Hematopoietic multipotent progenitor cell treated with erythropoietin and hydrocortisone succinate and interleukin-3 and kit ligand, for 17 days (in vitro differentiated cells): ENCODE results near the gene TEK.
"Not testable (repeated sequence)": the region's sequence is repeated elsewhere in the genome, so short reads cannot be mapped to it uniquely, and the experiment has no call there.

Experiments
- DNase-seq: peaks from one replicate; pipeline ENCODE4 v3.0.0-alpha.2; 2015; ENCODE audit warnings: low spot score

TEK gene

DNA sequence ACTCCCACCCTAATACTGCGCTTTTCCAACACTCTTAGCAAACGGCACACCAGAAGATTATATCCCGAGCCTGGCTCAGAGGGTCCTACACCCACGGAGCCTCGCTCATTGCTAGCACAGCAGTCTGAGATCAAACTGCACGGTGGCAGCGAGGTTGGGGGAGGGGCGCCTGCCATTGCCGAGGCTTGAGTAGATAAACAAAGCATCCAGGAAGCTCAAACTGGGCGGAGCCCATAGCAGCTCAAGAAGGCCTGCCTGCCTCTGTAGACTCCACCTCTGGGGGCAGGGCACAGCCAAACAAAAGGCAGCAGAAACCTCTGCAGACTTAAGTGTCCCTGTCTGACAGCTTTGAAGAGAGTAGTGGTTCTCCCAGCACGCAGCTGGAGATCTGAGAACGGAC is 130.6 kb downstream of the TEK start:
- DNase-seq = not testable (repeated sequence)

DNA sequence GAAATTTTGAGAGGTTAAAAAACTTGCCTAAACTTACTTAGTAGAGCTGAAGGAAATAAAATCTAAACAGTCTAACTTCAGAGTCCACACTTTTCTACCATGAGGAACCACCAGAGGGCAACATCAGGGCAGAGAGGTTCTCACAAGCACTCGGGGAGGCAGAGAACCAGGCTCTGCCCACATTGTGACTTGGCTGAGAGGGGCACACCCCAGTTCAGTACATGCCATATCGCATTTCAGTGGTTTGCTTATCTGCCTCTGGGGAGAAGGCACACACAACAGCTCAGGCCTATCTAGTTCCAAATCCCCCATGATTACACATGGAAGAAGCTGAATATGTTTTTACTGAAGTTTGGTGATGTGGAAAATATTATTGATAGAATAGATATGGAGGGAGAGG is 138.7 kb downstream of the TEK start:
- no peak for DNase-seq

DNA sequence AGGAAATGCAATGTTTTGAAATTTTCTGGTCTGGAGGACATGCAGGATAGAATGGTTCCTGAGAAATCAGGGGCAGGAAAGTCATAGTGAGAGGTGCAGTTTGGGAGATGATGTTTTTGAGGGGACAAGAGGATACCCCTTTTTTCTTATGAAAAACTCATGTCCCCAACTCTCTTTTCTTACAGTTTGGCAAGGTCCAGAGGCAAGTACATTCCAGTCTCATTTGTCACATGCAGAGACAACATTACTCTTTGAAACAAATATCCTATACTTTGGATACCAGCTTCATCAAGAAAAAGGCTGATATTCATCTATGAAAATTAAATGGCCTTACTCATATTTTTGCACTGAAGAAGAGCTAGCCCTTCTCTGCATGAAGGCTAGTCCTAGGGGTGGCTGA is 139.7 kb downstream of the TEK start:
- no peak for DNase-seq

DNA sequence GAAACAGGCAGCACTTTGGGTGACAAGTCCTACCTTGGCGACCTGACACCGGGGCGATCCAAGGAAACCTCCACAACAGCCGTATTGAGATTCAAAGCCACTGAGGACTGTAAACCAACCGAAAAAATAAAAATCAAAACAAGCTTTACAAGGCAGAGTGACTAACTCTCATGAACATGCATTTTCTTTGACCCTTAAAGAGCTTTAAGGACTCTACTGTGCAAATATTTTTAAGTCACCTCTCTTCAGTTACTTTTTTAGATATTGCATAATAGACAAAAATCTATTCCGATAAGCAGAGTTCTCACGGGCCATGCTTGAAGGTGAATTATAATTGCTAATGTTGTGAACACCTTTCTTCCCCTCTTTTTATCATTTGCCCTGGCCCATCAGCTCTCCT is 149.6 kb downstream of the TEK start:
- no peak for DNase-seq

DNA sequence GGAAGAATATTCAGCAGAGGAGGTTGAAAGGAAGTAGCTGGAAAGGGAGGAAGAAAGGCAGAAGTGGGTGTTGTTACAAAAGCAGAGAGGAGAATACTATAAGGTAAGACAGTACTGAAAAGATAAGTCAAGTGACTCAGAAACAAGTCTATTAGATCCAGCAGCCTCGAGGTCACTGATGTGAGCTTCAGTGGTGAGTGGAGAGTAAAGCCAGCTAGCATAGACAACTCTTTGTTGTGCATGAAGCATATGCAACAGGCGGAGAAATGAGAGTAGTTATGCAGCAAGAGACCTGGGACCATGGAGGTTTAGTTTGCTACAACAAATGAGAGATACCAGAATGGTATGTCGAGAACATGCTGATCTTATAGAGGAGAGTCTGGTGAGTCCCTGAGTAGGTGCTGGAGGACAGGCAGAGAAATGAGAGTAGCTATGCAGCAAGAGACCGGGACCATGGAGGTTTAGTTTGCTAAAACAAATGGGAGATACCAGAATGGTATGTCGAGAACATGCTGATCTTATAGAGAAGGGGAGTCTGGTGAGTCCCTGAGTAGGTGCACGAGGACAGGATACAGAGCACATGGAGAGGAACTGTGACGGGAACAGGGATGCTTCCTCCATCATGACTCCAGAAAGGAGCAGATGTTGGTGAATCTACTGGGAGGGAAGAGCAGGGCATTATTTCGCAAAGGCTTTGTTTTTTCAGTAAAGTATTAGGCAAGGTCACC is 151.9 kb downstream of the TEK start:
- DNase-seq = no peak

DNA sequence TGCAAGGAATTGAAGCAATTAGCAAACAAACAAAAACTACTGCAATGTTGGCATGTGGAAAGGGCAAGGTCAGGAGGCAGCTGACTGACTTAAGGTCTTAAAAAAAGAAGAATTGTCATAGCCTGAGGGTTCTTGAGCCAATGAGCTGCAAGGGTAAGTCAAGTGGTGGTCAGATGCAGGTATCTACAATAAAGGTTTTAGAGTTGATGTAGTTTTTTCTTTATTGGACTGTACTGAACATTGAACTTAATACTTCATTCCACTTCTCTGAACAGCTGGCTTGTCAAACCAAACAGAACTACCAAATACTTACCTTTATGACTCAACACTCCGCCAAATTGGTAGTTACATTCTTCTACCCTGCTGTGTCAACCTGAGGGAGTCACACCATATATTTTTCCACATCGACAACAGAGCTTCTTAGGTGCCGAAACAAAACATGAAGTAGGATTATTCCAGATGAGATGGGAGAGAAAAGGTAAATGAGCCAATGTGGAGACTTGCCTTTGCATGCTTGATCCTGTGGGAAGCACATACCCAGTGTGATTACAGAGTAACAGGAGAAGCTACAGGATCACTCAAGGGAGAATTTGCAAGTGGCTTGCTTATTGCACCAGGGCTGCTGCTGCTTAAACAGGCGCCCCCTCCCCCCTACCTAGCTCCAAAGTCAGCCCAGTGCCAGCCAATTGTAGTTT is 152.6 kb downstream of the TEK start:
- no peak for DNase-seq

DNA sequence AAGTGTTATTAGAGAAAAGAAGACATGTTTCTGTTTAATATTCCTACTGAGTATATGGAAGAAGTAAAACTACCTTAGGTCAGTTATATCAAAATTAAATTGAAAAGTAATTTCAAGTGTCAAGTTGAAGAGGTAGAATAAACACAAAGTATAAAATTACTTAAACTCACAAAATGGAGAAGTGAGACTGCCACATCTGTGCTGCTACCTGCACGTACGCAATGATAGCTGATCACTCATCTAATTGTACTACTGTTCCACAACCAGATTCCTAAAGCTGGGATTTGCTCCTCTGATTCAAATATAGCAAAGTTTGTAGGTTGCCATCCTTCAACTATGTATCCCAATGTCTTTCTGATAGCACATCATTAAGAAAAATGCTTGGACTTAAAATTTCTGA is 163.1 kb downstream of the TEK start:
- DNase-seq = no peak

DNA sequence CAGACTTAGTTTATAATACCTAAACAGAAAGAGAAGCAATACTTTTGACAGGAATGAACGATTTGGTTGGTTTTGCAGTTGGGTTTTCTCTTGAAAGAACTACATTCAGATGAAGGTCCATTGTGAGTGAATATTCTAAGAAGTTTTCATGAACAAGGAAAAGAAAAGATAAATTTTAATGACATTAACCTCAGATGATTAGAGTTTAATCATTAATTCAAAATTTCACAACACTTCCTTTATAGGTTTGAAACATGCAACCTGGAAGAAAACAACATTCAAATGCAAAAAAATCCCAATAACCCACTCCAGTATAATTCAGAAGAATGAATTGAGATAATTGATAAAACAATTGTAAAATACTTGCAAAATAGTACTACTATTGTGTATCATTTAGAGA is 164.2 kb downstream of the TEK start:
- no peak for DNase-seq

DNA sequence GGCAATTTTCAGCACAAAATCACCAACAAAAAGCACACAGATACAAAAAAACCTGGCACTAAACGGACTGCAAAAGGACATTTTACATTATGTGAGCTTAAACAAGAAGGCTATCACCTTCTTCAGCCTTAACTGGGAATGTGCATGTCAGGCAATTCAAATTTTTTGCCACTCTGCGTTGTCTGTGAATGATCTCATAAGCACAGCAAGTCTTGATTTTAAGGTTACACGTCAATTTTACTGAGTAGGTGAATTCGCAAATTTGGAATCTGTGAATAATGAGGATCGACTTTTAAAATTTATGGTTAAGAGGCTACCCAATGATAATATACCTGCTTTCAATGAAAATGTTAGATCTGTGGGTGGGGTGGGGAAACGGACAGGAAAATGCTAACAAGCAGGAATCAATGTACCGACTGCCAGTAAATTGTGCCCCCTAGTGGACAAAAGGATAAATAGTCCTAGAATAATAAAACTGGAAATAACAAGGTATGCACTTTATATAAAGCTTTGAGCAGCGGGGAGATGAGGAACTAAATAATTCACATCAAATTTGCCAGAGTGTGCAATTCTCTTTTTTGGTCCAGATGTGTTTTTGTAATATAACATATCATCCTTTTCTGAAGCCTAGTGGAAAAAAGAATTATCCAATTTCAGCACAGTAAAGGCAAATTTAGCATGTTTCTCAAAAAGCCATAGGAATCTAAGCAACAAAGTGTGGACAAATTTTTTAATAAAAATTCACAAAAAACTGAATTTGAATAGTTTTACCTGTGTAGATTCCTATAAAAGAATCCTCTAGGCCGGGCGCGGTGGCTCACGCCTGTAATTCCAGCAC is 167.4 kb downstream of the TEK start:
- peak; percentile 62 for DNase-seq

DNA sequence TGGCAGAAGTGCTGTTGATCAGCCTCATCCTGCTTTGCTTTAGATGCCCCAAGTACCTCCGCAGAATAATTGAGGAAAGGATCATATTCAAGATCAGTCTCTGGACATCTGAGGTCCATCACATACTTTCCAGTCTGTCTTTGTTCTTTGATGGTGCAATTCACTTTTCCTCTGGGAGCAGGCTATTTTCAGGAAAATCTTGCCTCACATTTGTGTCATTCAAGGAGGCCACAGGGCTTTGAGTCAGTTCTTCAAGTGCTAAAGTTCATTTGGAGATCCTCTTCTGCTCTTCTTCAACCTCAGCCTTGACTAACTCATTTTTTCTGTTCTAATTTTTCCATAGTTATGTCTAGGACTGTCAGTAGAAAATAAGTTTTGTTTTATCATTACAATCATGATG is 169.3 kb downstream of the TEK start:
- no peak for DNase-seq

DNA sequence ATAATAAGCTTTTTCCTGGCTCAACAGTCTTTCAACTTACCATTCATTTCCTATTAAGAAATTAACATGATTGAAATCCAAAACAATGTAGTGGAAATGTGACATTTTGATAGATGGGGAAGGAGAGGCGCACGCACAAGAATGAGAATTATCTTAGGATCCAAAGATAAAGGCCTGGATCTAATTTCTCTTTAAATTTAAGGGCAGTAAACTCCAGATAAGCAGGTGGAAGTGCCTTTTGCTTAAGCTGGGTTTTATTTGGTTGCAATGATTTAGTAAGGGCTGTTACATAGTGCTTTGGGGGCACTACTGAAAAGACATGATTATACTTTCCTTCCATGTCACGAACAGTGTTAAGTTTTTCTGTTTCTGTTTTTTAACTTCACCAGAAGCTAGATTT is 170.6 kb downstream of the TEK start:
- no peak for DNase-seq
